Cardiac fibroblast (primary cell): ENCODE results near the gene TCAP.

Experiments used
- DNase-seq, 2 donors: peaks; one replicate each; pipeline versions ENCODE4 v3.0.0 to v3.0.0-alpha.2; 2010; ENCODE audit warnings: low read depth in 2 of 2
- H3K4me3 ChIP-seq, 2 donors: replicated peaks in 1 of 2; 1 replicate in 1 of 2; 2 replicates in 1 of 2; pipeline ENCODE4 v1.5.1; 2011; ENCODE audit warnings: low read depth in 2 of 2, low read length in 2 of 2, mild to moderate bottlenecking in 2 of 2, moderate library complexity in 1 of 2
- CTCF ChIP-seq: IDR thresholded peaks from one replicate; pipeline ENCODE4 v1.5.1; 2011; ENCODE audit warnings: low read depth, mild to moderate bottlenecking, low read length, inconsistent platforms

Gene TCAP

GRCh38 chr17:39618956-39619785 lies 46.0 kb upstream of the TCAP start:
- H3K4me3 ChIP-seq: no peak overlapping the region
- DNase-seq: no peak
- no peak for TF ChIP-seq CTCF

- DNase-seq: no peak
- no peak for TF ChIP-seq CTCF
- no peak overlapping the region for H3K4me3 ChIP-seq
Observed at GRCh38 chr17:39619786-39620101, 45.4 kb upstream of the TCAP start.

GRCh38 chr17:39621523-39622379 lies 43.4 kb upstream of the TCAP start:
- DNase-seq: peak; percentile 82 to 84
- TF ChIP-seq CTCF: peak; percentile 100
- H3K4me3 ChIP-seq: no peak overlapping the region

GRCh38 chr17:39622380-39623006 lies 42.7 kb upstream of the TCAP start:
- no peak for TF ChIP-seq CTCF
- no peak overlapping the region for H3K4me3 ChIP-seq
- DNase-seq: no peak

GRCh38 chr17:39623356-39623950 lies 41.7 kb upstream of the TCAP start:
- DNase-seq: peak; percentile 66 to 70

More at GRCh38 chr17:39623356-39623950, 41.7 kb upstream of the TCAP start:
- H3K4me3 ChIP-seq: no peak overlapping the region
- peak; percentile 94 for TF ChIP-seq CTCF
